Activated T-helper 1 cell treated with anti-CD3 and anti-CD28 coated beads, Interleukin-12 subunit alpha, Interleukin-12 subunit beta, Interleukin-2, Interleukin-4 antibody, amounts not matched to agents 30 ng/mL and 10 ng/mL and 1 ng/mL, durations not matched to agents 14 hours and 24 hours and 36 hours (primary cell): ENCODE data around the gene KIF4B. TPM values are rescaled to one million over a fixed set of nuclear protein-coding genes. Genes with fewer than 3 reads are reported as not detected.
"Not testable (repeated sequence)": the region's sequence is repeated elsewhere in the genome, so short reads cannot be mapped to it uniquely, and the experiment has no call there.

Source experiments
- DNase-seq: peaks from one replicate; pipeline ENCODE4 v3.0.0; 2021; ENCODE audit warnings: low spot score
- H3K27ac Mint-ChIP-seq: one replicate; pipeline ENCODE4 v1.8.0; 2021; ENCODE audit warnings: mild to moderate bottlenecking, mixed read lengths
- H3K27me3 Mint-ChIP-seq: one replicate; pipeline ENCODE4 v1.8.0; 2022; ENCODE audit warnings: mild to moderate bottlenecking, moderate library complexity, mixed read lengths; ENCODE audit not compliant: insufficient read depth
- H3K36me3 Mint-ChIP-seq: one replicate; pipeline ENCODE4 v1.8.0; 2021; ENCODE audit warnings: low read depth, mixed read lengths
- H3K4me1 Mint-ChIP-seq: one replicate; pipeline ENCODE4 v1.8.0; 2021; ENCODE audit warnings: low read depth, mixed read lengths
- H3K4me3 Mint-ChIP-seq: one replicate; pipeline ENCODE4 v1.8.0; 2021; ENCODE audit warnings: mild to moderate bottlenecking, moderate library complexity, mixed read lengths
- H3K9me3 Mint-ChIP-seq: one replicate; pipeline ENCODE4 v1.8.0; 2021; ENCODE audit warnings: mixed read lengths
- intact Hi-C: fragments of 100-400 bp; cut with micrococcal nuclease; formaldehyde crosslinking; loops from one replicate; pipeline ENCODE4 v1.15.1; 2024
- total RNA-seq: library from RNA; stranded (reverse); gene quantifications from 2 replicates; pipeline ENCODE4 v1.2.3, GENCODE V29; 2022

KIF4B gene
- total RNA-seq, 1 donor from 2014 or later = 0.05 TPM

DNA sequence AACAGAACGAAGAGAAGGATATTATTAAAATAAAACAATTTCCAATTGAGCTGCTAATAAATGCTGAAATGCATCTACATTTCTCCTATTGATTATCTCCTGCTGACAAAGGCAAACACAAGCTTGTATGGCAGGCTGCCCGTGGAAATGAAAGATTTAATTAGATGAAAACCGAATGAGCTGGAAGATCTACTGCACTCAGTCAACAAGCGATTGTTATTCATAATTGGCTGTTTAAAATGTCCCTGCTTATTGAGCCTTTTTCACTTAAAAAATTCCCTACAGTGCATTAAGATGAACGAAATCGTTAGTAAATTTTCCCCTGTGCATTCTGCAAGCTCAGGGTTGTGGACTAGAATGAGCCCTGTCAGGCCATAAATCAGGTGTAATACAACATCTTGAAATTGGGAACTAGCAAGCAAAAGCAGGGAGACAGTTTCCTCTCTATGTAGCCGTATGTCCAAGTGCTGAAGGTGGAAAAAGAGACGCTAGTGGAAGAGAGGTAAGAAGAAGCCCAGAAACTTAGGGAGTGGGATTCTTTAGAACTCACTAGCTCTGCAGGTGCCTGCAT lies 28.5 kb upstream of the KIF4B start:
- Mint-ChIP-seq H3K4me3 (no peak overlapping the region), H3K27me3 (peaks cover 17% of the 10 kb centered on the region), H3K4me1 (no peaks in the 10 kb centered on the region), H3K36me3 (no peaks in the 10 kb centered on the region), H3K9me3 (no peaks in the 10 kb centered on the region), H3K27ac (no peak overlapping the region)
- intact Hi-C loops = no loop called here
- no peak for DNase-seq

DNA sequence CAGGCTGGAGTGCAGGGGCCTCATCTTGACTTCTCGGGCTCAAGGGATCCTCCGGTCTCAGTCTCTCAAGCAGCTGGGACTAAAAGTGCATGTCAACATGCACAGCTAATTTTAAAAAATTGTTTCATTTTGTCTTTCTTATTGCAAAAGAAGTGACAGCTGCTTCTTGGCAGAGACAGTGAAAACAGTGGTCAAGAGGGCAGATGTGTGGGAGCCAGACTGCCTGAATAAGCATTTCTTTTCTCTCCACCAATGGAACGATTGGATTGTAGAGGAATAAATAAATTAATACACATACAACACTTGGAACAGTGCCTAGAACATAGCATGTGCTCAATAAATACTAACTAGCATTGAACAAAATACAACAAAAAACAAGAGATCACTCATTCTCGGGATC lies 27.4 kb upstream of the KIF4B start:
- Mint-ChIP-seq H3K27me3 (peaks cover 17% of the 10 kb centered on the region), H3K27ac (no peak overlapping the region), H3K9me3 (no peaks in the 10 kb centered on the region), H3K4me3 (no peak overlapping the region), H3K36me3 (no peaks in the 10 kb centered on the region), H3K4me1 (no peaks in the 10 kb centered on the region)
- intact Hi-C loops = no loop called here
- DNase-seq = no peak

DNA sequence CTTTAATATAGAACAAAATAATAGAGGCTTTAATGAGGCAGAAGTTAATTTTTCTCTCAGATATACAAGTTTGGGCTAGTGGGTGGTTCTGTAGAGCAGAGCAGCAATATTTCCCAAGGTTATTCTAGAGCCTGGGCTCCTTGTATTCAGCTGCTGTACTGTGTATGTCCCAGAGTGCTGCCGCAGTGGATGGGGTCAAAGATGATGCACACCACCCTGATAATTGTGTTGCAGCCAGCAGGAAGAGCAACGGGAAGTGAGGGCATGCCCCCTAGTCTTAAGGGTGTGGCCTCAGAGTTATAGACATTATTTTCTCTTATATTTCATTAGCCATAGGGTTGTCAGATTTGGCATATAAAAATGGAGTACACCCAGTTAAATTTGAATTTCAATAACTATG lies 23.9 kb upstream of the KIF4B start:
- Mint-ChIP-seq H3K27ac (no peak overlapping the region), H3K9me3 (no peaks in the 10 kb centered on the region), H3K27me3 (peaks cover 7% of the 10 kb centered on the region)

DNA sequence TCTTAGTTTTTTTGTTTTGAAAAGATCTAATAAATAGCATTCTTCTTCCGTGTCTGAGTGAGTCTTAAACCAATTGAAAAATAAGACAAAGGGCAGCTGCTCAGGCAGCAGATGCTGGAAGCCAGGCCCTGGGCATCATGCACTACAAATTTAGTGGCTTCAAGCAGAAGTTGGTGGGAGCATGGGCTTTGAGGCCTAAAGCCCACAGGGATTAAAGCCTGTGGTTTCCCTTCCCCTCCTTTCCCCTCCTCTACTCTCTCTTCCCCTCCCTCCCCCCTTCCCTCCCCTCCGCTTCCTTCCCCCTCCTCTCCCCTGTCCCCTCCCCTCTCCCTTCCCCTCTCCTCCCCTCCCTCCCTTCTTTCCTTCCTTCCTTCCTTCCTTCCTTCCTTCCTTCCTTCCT lies 20.1 kb upstream of the KIF4B start:
- Mint-ChIP-seq H3K9me3 (no peaks in the 10 kb centered on the region), H3K4me3 (no peak overlapping the region), H3K27ac (no peak overlapping the region), H3K4me1 (no peaks in the 10 kb centered on the region), H3K27me3 (peaks cover 2% of the 10 kb centered on the region), H3K36me3 (no peaks in the 10 kb centered on the region)
- intact Hi-C loops = no loop called here
- no peak for DNase-seq

More for the DNA sequence above, 23.9 kb upstream of the KIF4B start:
- DNase-seq = no peak
- intact Hi-C loops = no loop called here
- Mint-ChIP-seq H3K4me3 (no peak overlapping the region), H3K36me3 (no peaks in the 10 kb centered on the region), H3K4me1 (no peaks in the 10 kb centered on the region)

DNA sequence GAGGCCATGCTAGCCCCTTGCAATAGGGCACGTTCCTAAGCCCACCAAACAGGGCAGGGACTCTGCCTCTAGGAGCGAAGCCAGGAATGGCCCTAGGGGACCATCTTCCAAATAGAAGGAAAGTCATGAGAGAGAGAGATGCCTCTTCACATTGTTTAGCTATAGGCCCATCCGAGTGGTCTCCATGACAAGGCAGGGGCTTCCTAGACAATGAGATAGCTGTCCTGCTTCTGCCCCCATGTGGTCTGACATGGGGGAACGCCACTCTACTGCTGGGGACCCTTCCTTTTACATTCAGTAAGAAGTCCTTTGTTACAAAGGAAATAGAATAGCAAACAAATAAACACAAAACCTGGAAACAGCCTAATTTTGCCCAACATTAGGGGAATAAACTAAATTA lies 17.9 kb upstream of the KIF4B start:
- Mint-ChIP-seq H3K9me3 (no peaks in the 10 kb centered on the region), H3K27ac (no peak overlapping the region), H3K4me3 (no peak overlapping the region), H3K4me1 (no peaks in the 10 kb centered on the region), H3K27me3 (peaks cover 6% of the 10 kb centered on the region), H3K36me3 (no peaks in the 10 kb centered on the region)
- intact Hi-C loops = no loop called here
- DNase-seq = no peak

DNA sequence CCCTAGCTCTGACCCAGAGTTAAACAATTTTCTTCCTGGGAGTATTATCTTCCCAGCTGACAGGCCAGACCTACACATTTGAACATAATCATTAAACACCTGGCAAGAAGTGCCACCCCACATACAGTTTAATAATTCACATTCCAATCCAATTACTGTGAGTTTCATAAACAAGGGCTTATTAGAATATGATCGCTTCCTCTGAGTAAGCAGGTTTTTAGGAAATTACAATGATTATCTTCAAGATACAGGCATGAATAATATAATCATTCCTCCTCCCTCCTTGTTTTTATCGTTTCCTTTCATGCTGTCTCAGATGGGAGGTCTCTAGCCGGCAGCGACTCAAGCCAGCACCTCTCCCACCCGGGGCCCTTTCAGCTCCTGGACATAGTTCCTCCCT lies 15.8 kb upstream of the KIF4B start:
- DNase-seq = no peak
- Mint-ChIP-seq H3K9me3 (no peaks in the 10 kb centered on the region), H3K36me3 (no peaks in the 10 kb centered on the region), H3K27me3 (peaks cover 9% of the 10 kb centered on the region), H3K4me1 (no peaks in the 10 kb centered on the region), H3K27ac (no peak overlapping the region), H3K4me3 (no peak overlapping the region)
- intact Hi-C loops = no loop called here

DNA sequence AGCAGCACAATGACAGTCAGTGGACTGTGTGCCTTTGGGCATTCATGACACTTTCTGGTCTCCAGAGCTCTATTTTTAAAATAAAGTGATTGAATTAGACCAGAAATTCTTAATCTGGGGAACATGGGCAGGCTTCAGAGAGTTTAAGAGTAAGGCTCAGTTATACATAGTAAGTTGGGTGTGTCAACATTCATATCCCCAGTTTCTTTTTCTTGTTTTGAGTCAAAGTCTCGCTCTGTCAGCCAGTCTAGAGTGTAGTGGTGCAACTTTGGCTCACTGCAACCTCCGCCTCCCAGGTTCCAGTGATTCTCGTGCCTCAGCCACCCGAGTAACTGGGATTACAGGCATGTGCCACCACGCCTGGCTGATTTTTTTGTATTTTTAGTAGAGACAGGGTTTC lies 13.7 kb upstream of the KIF4B start:
- Mint-ChIP-seq H3K27me3 (peaks cover 9% of the 10 kb centered on the region), H3K9me3 (no peaks in the 10 kb centered on the region), H3K4me1 (no peaks in the 10 kb centered on the region), H3K36me3 (no peaks in the 10 kb centered on the region), H3K4me3 (no peak overlapping the region), H3K27ac (no peak overlapping the region)
- intact Hi-C loops = no loop called here
- no peak for DNase-seq

DNA sequence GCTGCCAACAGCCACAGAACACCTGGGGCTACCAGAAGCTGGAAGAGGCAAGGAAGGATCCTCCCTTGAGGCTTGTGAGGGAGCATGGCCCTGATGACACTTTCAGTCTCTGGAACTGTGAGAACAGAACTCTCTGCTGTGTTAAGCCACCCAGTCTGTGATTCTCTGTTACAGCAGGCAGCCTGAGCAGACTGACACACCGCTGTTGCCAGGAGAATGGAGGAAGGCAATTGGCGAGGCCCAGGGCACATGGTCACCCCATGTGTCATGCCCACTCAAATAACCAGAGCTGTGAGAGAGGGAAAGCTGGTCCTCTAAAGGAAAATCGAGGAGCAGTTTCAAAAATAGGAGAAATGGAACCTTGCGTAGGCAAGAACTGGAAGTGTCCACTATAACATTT lies 12.0 kb upstream of the KIF4B start:
- no peaks in the 10 kb centered on the region for H3K36me3 Mint-ChIP-seq
- H3K27ac Mint-ChIP-seq = no peak overlapping the region
- no peaks in the 10 kb centered on the region for H3K4me1 Mint-ChIP-seq
- no peak overlapping the region for H3K4me3 Mint-ChIP-seq
- no peaks in the 10 kb centered on the region for H3K9me3 Mint-ChIP-seq
- peaks cover 9% of the 10 kb centered on the region for H3K27me3 Mint-ChIP-seq
- intact Hi-C loops = no loop called here
- DNase-seq = no peak

DNA sequence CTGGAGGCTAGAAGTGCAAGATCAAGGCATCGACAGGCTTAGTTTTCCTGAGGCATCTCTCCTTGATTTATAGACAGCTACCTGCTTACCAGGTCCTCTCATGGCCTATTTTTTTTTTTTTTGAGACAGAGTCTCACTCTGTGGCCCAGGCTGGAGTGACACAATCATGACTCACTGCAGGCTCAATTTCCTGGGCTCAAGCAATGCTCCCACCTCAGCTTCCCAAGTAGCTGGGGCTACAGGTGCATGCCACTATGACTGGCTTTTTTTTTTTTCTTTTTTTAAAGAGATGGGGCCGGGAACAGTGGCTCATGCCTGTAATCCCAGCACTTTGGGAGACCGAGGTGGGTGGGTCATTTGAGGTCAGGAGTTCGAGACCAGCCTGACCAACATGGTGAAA lies 10.8 kb upstream of the KIF4B start:
- H3K9me3 Mint-ChIP-seq, H3K27me3 Mint-ChIP-seq, H3K36me3 Mint-ChIP-seq, H3K27ac Mint-ChIP-seq, H3K4me1 Mint-ChIP-seq, H3K4me3 Mint-ChIP-seq, intact Hi-C loops, DNase-seq: not testable (repeated sequence)

DNA sequence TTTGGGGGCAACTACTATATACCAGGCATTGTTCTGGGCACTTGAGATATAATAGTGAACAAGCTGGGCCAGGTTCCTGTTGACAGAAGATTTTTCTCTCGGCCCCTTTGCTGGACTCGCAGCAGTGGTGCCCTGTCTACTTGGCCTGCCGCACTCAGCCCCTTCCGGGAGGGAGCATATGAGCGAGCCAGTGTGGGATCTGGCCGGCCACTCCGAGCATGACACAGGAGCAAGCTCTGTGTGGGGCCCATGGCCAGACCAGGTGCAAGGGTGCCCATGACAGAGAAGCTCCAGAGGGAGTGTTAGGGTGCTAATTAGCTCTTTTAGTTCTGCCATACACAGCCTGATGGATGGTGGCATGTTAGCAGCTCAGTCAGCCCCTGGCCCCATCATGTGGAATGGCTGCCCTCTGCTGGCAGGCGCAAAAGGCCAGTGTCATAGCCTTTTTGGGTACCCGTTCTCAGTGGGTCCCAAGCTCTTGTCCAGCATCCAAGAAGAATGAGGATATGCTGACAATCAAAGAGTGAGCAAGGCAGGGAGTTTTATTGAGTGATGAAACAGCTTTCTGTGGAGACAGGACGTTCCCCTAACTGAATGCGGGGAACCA lies 9.3 kb upstream of the KIF4B start:
- Mint-ChIP-seq H3K9me3 (no peaks in the 10 kb centered on the region), H3K4me3 (no peak overlapping the region), H3K27ac (no peak overlapping the region), H3K27me3 (peaks cover 3% of the 10 kb centered on the region), H3K4me1 (no peaks in the 10 kb centered on the region), H3K36me3 (no peaks in the 10 kb centered on the region)
- intact Hi-C loops = loop anchor here (1.0 kb wide), 2 partner anchors 59 to 354 kb away; no protein-coding TSS in a partner anchor
- no peak for DNase-seq

DNA sequence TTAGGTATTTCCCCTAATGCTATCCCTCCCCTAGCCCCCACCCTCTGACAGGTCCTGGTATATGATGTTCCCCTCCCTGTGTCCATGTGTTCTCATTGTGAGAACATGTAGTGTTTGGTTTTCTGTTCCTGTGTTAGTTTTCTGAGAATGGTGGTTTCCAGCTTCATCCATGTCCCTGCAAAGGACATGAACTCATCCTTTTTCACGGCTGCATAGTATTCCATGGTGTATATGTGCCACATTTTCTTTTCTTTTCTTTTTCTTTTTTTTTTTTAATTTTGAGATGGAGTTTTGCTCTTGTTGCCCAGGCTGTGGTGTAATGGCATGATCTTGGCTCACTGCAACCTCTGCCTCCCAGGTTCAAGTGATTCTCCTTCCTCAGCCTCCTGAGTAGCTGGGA lies 7.3 kb upstream of the KIF4B start:
- H3K4me3 Mint-ChIP-seq, H3K9me3 Mint-ChIP-seq, H3K36me3 Mint-ChIP-seq, DNase-seq, H3K27ac Mint-ChIP-seq, intact Hi-C loops, H3K4me1 Mint-ChIP-seq, H3K27me3 Mint-ChIP-seq: not testable (repeated sequence)

DNA sequence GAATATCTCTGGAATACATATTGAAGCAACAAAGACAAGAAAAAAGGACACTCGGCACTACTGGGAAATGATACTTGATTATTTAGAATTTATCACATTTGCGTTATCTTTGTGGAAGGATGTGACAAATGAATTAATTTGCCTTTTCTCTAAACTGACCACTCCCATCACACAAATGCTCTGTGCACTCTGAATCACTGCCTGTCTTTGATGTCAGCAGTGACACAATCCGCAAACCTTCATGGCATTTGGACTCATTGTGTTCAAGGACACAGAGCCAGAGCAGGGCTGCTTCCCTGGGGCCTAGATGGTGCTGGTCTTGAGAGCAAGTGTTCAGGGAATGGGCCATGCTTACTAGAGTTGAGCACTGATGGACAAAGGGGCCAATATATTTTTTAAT lies 4.9 kb upstream of the KIF4B start:
- Mint-ChIP-seq H3K4me3 (no peak overlapping the region), H3K9me3 (no peaks in the 10 kb centered on the region), H3K27ac (no peak overlapping the region), H3K4me1 (no peaks in the 10 kb centered on the region), H3K36me3 (no peaks in the 10 kb centered on the region), H3K27me3 (peaks cover 11% of the 10 kb centered on the region)
- no peak for DNase-seq
- intact Hi-C loops = no loop called here

DNA sequence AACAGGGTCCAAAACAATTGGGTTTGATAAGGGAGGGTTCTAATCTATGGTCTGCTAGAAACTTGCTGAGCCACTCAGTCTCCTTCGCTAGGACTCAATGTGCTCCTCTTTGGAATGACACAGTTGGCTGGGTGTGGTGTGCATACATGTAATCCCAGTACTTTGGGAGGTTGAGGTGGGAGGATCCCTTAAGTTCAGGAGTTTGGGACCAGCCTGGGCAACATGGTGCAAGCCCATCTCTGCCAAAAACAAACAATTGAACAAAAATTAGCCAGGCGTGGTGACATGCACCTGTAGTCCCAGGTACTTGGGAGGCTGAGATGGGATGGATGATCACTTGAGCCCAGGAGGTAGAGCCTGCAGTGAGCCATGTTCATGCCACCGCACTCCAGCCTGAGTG lies 2.7 kb upstream of the KIF4B start:
- Mint-ChIP-seq H3K9me3 (no peaks in the 10 kb centered on the region), H3K36me3 (no peaks in the 10 kb centered on the region), H3K27me3 (peaks cover 14% of the 10 kb centered on the region), H3K27ac (no peak overlapping the region), H3K4me3 (no peak overlapping the region), H3K4me1 (no peaks in the 10 kb centered on the region)
- no peak for DNase-seq
- intact Hi-C loops = no loop called here

DNA sequence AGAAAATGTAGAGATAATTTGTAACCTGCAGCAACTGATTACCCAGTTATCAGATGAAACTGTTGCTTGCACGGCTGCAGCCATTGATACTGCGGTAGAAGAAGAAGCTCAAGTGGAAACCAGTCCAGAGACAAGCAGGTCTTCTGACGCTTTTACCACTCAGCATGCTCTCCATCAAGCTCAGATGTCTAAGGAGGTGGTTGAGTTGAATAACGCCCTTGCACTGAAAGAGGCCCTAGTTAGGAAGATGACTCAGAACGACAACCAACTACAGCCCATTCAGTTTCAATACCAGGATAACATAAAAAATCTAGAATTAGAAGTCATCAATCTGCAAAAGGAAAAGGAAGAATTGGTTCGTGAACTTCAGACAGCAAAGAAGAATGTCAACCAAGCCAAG lies 1.7 kb downstream of the KIF4B start:
- Mint-ChIP-seq H3K36me3 (no peaks in the 10 kb centered on the region), H3K27ac (no peak overlapping the region), H3K27me3 (peaks cover 14% of the 10 kb centered on the region), H3K4me3 (no peak overlapping the region), H3K9me3 (no peaks in the 10 kb centered on the region), H3K4me1 (no peaks in the 10 kb centered on the region)
- no peak for DNase-seq
- intact Hi-C loops = no loop called here
